Activated CD8-positive, alpha-beta memory T cell treated with anti-CD3 and anti-CD28 coated beads for 4 hours (primary cell): ENCODE results near the gene DCPS.
"Not testable (repeated sequence)": the region's sequence is repeated elsewhere in the genome, so short reads cannot be mapped to it uniquely, and the experiment has no call there.

ENCODE experiments used
- DNase-seq, 2 donors: peaks; one replicate each; pipeline ENCODE4 v3.0.0-alpha.2; 2020; ENCODE audit warnings: low read depth in 2 of 2

Gene DCPS

GRCh38 chr11:126383339-126384335 lies 79.8 kb downstream of the DCPS start:
- DNase-seq = no peak

GRCh38 chr11:126384449-126385070 lies 80.7 kb downstream of the DCPS start:
- no peak for DNase-seq

- no peak for DNase-seq
These were observed 82.3 kb downstream of the DCPS start for GRCh38 chr11:126385991-126386728.

- DNase-seq = not testable (repeated sequence)
These were observed 82.8 kb downstream of the DCPS start for GRCh38 chr11:126386729-126387071.

GRCh38 chr11:126387857-126388256 lies 84.0 kb downstream of the DCPS start:
- no peak for DNase-seq

- DNase-seq = no peak
These were observed 86.5 kb downstream of the DCPS start for GRCh38 chr11:126390272-126390867.

- DNase-seq = no peak
These were observed 87.6 kb downstream of the DCPS start for GRCh38 chr11:126391286-126391954.

- no peak for DNase-seq
These were observed 88.2 kb downstream of the DCPS start for GRCh38 chr11:126391970-126392632.

- no peak for DNase-seq
These were observed 88.8 kb downstream of the DCPS start for GRCh38 chr11:126392633-126393013.

GRCh38 chr11:126393143-126393542 lies 89.3 kb downstream of the DCPS start:
- DNase-seq = no peak

- DNase-seq = no peak
These were observed 90.2 kb downstream of the DCPS start for GRCh38 chr11:126394036-126394435.

- DNase-seq = not testable (repeated sequence)
These were observed 90.8 kb downstream of the DCPS start for GRCh38 chr11:126394634-126395072.
